ENCODE measurements around the gene KCNT1.

DNA sequence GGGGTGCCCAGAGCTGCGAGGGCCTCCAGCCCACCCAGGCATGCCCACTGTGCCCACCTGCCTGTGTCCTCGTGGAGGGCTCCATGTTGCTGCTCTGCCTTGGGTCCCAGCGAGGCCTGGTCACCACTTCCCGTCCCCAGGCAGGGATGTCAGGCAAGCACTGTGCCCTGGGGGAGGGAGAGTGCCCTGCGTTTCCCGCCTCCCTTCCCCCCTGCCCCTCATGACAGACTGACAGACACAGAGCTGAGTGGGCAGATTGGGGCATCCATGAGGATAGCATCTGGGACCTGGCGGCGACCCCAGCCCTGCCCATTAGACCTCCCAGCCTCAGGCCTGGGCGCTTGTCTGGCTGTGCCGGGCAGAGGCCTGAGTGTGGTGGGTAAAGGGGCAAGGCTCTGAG, 56.9 kb downstream of the KCNT1 start:
- TF ChIP-seq, protein P1, sequence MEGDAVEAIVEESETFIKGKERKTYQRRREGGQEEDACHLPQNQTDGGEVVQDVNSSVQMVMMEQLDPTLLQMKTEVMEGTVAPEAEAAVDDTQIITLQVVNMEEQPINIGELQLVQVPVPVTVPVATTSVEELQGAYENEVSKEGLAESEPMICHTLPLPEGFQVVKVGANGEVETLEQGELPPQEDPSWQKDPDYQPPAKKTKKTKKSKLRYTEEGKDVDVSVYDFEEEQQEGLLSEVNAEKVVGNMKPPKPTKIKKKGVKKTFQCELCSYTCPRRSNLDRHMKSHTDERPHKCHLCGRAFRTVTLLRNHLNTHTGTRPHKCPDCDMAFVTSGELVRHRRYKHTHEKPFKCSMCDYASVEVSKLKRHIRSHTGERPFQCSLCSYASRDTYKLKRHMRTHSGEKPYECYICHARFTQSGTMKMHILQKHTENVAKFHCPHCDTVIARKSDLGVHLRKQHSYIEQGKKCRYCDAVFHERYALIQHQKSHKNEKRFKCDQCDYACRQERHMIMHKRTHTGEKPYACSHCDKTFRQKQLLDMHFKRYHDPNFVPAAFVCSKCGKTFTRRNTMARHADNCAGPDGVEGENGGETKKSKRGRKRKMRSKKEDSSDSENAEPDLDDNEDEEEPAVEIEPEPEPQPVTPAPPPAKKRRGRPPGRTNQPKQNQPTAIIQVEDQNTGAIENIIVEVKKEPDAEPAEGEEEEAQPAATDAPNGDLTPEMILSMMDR (IDR thresholded peaks at IDR 0.05; ENCODE audit: low read depth, low read length, poor library complexity, severe bottlenecking) = no peak
- no peak for TF ChIP-seq EZH2phosphoT487 (IDR thresholded peaks at IDR 0.05; ENCODE audit: borderline replicate concordance, low read length)

All from DOHH2 (cell line).